NT2/D1 (cell line): ENCODE measurements around the gene FANCE.

ENCODE experiments used
- DNase-seq: peaks from one replicate; pipeline ENCODE4 v3.0.0-alpha.2; 2011; ENCODE audit warnings: low read depth, low spot score
- H3K27me3 ChIP-seq: 2 replicates; pipeline ENCODE4 v1.6.0; 2011; ENCODE audit warnings: mild to moderate bottlenecking; ENCODE audit not compliant: insufficient read length, insufficient read depth
- H3K36me3 ChIP-seq: 2 replicates; pipeline ENCODE4 v1.6.1; 2011; ENCODE audit warnings: mild to moderate bottlenecking, low read length, mixed read lengths; ENCODE audit not compliant: insufficient read depth, insufficient read length
- H3K4me1 ChIP-seq: 2 replicates; pipeline ENCODE4 v1.5.1; 2011; ENCODE audit not compliant: insufficient read depth, insufficient read length
- H3K4me3 ChIP-seq: 2 replicates; pipeline ENCODE4 v1.5.1; 2011; ENCODE audit warnings: low read depth; ENCODE audit not compliant: insufficient read length
- H3K9ac ChIP-seq: 2 replicates; pipeline ENCODE4 v1.6.0; 2011; ENCODE audit warnings: low read depth; ENCODE audit not compliant: insufficient read length
- H3K9me3 ChIP-seq: 2 replicates; pipeline ENCODE4 v1.5.1; 2011; ENCODE audit warnings: mild to moderate bottlenecking, low read length; ENCODE audit not compliant: insufficient read depth
- SUZ12 ChIP-seq: IDR thresholded peaks from 2 replicates; pipeline ENCODE4 v1.6.1; 2011; ENCODE audit not compliant: insufficient read length, insufficient read depth; ENCODE audit errors: extremely low read depth
- YY1 ChIP-seq: IDR thresholded peaks from 2 replicates; pipeline ENCODE4 v1.6.1; 2011; ENCODE audit not compliant: insufficient read length, insufficient read depth
- ZNF274 ChIP-seq: IDR thresholded peaks from 2 replicates; pipeline ENCODE4 v1.6.1; 2011; ENCODE audit warnings: mild to moderate bottlenecking, low read depth, low read length

FANCE gene

DNA sequence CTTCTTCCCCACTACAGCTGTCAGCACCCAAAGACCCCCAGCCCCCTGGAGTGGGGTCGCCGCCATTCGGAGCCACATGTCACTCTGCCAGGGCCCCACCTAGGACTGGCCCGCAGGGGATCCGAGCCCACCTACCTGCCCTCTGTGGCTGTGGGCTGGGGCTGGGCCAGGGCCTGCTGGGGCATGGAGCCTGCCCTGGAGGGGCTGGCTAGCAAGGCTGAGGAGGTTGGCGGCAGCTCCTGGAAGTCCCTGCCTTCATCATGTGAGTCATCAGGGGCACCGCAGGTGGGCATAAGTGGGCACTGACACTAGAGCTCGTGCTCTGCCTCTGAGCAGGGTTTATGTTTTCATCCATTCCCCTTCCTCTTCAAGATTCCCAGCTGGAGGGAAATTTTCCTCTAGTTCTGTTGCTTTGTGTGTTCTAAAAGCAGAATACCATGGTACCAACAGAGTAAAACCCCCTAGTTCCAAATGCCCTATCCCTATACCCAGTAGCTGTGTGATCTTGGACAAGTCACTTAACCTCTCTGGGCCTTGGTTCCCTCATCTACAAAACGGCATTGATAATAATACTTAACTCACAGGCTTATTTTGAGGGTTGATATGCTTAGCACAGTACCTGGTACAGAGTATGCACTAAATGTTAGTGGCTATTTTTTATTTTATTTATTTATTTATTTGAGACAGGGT lies 8.7 kb upstream of the FANCE start:
- DNase-seq = no peak

DNA sequence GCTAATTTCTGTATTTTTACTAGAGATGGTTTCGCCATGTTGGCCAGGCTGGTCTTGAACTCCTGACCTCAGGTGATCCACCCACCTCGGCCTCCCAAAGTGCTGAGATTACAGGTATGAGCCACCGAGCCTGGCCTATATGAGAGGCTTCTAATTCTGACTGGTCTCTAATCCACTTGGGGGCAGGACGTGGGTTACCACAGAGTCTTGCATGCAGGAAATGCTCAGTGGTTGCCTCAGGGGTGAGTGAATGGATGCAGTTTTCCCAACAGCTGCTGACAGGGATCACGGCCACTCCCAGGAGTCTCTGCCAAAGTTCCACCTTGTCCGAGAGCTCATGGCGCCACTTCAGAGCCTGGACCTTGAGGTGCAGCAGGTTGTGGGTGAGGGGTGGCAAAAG lies 6.4 kb upstream of the FANCE start:
- Histone ChIP-seq H3K36me3 (no peaks in the 10 kb centered on the region), H3K27me3 (no peaks in the 10 kb centered on the region), H3K9me3 (no peaks in the 10 kb centered on the region), H3K4me3 (no peak overlapping the region), H3K9ac (no peak overlapping the region), H3K4me1 (no peaks in the 10 kb centered on the region)
- no peak for TF ChIP-seq YY1
- TF ChIP-seq ZNF274 = no peak
- no peak for TF ChIP-seq SUZ12
- DNase-seq = no peak

More for the DNA sequence above, 8.7 kb upstream of the FANCE start:
- H3K9ac ChIP-seq = no peak overlapping the region
- H3K4me3 ChIP-seq = no peak overlapping the region
- TF ChIP-seq YY1 (no peak), ZNF274 (no peak), SUZ12 (no peak)
- no peaks in the 10 kb centered on the region for H3K27me3 ChIP-seq
- H3K9me3 ChIP-seq = no peaks in the 10 kb centered on the region
- no peaks in the 10 kb centered on the region for H3K4me1 ChIP-seq
- no peaks in the 10 kb centered on the region for H3K36me3 ChIP-seq

DNA sequence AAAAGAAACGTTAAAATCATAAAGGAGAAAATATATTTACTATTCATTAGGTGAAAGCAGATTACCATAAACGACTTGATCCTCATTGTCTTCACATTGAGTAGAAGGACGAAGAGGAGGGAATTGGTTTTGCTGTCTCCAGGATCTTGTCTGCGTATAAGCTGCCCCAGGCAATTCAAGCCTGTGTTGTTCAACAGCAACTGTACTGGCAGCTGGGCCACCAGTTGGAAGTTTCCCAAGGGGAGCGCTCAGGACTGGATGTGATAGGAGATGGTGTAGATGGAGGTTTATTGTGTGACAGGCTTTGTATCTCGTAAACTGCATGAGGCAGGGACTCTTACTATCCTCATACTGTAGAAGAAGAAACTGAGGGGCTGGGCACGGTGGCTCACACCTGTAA lies 3.9 kb upstream of the FANCE start:
- no peak for TF ChIP-seq YY1
- no peak for TF ChIP-seq SUZ12
- TF ChIP-seq ZNF274 = no peak

DNA sequence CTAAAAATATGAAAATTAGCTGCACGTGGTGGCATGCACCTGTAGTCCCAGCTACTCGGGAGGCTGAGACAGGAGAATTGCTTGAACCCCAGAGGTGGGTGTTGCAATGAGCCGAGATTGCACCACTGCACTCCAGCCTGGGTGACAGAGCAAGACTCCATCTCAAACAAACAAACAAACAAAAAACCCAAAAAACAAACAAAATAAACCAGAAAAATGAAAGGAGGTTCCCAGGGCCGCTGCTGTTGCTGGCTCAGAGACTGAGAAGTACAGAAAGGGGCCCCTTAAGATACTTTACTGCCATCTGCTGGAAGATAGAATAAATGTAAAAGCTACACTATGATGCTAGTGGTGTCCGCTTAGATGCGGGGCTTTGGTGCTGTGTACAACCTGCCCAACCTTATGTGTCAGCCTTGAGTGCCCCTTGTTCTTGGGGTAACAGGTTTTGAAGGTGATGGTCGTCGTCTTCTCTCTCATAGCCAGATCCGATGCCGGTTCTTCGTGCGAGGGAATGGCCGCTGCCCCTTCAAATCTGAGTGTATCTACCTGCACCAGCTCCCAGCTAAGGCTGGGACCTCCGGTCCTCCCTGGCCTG lies 2.8 kb upstream of the FANCE start:
- Histone ChIP-seq H3K27me3 (no peaks in the 10 kb centered on the region), H3K4me1 (peaks cover under 1% of the 10 kb centered on the region), H3K9ac (no peak overlapping the region), H3K4me3 (no peak overlapping the region), H3K36me3 (no peaks in the 10 kb centered on the region), H3K9me3 (no peaks in the 10 kb centered on the region)
- TF ChIP-seq SUZ12 = no peak
- TF ChIP-seq ZNF274 = no peak
- no peak for TF ChIP-seq YY1
- no peak for DNase-seq

More for the DNA sequence above, 3.9 kb upstream of the FANCE start:
- Histone ChIP-seq H3K4me3 (no peak overlapping the region), H3K9me3 (no peaks in the 10 kb centered on the region), H3K9ac (no peak overlapping the region), H3K4me1 (no peaks in the 10 kb centered on the region), H3K27me3 (no peaks in the 10 kb centered on the region), H3K36me3 (no peaks in the 10 kb centered on the region)
- no peak for DNase-seq

DNA sequence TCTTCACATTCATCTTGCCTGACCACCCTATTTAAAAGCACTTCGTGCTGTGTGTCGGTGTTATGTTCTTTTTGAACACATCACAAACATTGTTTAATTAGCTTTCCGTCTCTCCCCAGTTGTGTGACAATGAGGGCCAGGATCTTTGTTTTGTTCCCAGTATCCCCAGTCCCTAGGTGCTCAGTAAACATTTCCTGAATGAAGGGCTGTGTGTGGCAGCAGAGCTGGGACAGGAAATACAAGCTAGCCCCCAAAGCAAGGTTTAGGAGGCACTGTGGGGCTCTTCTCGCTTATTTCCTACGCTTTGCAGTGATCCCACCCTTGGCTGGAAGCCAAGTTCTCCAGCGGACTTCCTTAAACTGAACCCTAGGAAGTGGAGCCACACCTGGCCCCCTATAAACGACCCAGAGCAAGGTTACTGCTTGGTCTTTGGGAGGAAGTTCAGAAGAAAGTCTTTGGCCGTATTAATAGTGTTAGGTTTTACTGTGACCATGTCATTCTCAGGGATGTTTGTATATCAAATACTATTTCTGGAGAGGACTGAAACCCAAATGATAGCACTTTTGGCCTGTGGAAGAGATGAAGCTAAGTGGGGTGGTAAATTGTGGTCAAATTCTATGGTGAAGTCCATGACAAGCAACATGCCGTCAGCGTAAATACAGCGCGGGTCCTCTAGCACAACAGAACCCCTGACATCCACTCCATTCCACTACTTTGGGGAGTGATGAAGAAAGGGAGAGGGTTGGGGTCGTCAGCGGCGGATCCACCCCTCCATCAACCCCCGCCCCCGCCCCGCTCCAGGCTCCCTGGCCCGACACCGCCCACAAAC lies 570 bp upstream of the FANCE start:
- DNase-seq = no peak
- peaks cover 11% of the 10 kb centered on the region for H3K36me3 ChIP-seq
- H3K4me3 ChIP-seq = no peak overlapping the region
- no peaks in the 10 kb centered on the region for H3K27me3 ChIP-seq
- H3K9me3 ChIP-seq = no peaks in the 10 kb centered on the region
- no peak overlapping the region for H3K9ac ChIP-seq
- TF ChIP-seq SUZ12 (no peak), ZNF274 (no peak), YY1 (no peak)
- peaks cover 7% of the 10 kb centered on the region for H3K4me1 ChIP-seq

DNA sequence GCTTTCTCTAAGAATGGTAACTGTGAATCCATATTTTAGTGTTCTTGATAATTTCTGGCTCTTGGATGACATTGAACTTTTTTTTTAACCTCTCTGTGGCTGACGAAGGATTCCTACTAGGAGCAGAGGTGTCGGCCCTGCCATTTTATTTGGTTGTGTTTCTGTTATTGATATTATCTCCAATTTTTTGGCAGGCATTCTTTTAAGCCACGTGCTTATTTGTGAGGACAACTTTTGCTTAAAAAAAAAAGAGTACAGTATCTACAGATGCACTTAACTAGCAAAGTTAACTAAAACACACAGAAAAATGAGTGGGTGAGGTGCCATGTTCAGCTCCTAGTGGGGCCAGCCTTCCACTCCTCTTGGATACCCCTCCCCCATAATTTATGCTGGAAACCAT lies 1.1 kb downstream of the FANCE start:
- TF ChIP-seq ZNF274 = no peak
- TF ChIP-seq SUZ12 = no peak
- no peaks in the 10 kb centered on the region for H3K27me3 ChIP-seq
- H3K36me3 ChIP-seq = peaks cover 27% of the 10 kb centered on the region
- peak overlapping the region; percentile 65 for H3K4me3 ChIP-seq
- no peaks in the 10 kb centered on the region for H3K9me3 ChIP-seq
- H3K4me1 ChIP-seq = peaks cover 7% of the 10 kb centered on the region
- no peak for DNase-seq
- peak overlapping the region; percentile 70 for H3K9ac ChIP-seq

DNA sequence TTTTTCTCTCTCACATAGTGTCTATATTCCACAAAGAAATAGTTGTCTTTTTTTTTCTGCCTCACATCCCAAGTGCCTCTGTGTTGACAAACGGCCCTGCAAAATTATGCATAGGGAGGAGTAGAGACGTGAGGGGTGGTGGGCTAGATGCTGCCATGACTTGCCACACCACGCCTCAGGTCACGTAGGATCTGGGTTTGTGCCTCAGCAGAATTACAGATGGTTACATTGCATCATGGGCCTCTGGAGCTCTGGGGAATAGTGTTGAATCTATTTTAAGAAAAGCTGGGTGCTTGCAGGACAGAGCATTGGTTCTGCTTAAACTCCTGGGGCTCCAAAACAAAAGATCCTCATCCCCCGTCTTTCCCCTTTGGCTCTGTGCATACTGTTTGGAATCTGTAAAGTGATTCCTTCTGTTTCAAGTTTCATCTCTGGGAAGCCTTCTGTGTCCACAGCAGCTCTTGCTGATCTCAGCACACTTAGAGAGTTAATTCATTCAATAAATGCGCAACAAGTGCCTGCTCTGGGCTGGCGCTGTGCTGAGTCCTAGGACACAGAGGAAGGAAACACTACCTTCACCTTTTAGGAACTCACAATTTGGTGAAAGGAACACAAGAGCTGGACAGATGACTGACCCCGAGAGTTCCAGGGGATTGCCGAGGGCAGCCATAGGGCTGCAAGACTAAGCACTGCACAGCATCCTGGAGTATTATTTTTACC lies 2.4 kb downstream of the FANCE start:
- Histone ChIP-seq H3K27me3 (no peaks in the 10 kb centered on the region), H3K4me3 (no peak overlapping the region), H3K9ac (peak overlapping the region; percentile 51), H3K36me3 (peaks cover 36% of the 10 kb centered on the region), H3K4me1 (peaks cover 7% of the 10 kb centered on the region), H3K9me3 (no peaks in the 10 kb centered on the region)
- DNase-seq = no peak
- no peak for TF ChIP-seq SUZ12
- no peak for TF ChIP-seq YY1
- no peak for TF ChIP-seq ZNF274
